NCI-H2107 (cell line): Measurements from ENCODE around the gene ZNF774.
"Not testable (repeated sequence)": the region's sequence is repeated elsewhere in the genome, so short reads cannot be mapped to it uniquely, and the experiment has no call there.

ENCODE experiments used
- DNase-seq: peaks from one replicate; lab custom pipeline; 2025; lab: John Stamatoyannopoulos, UW

ZNF774 gene

GRCh38 chr15:90347431-90348065 lies 4.5 kb upstream of the ZNF774 start:
- DNase-seq = not testable (repeated sequence)

- DNase-seq = no peak
These were observed 3.6 kb upstream of the ZNF774 start for GRCh38 chr15:90348456-90348855.

GRCh38 chr15:90349072-90349471 lies 3.0 kb upstream of the ZNF774 start:
- DNase-seq = no peak

- no peak for DNase-seq
These were observed 2.3 kb upstream of the ZNF774 start for GRCh38 chr15:90349821-90350220.

GRCh38 chr15:90351479-90352106 lies 491 bp upstream of the ZNF774 start:
- DNase-seq = no peak

GRCh38 chr15:90354986-90355385 lies 2.9 kb downstream of the ZNF774 start:
- no peak for DNase-seq

- no peak for DNase-seq
These were observed 6.3 kb downstream of the ZNF774 start for GRCh38 chr15:90358124-90359033.

- peak; percentile 27 for DNase-seq
These were observed 8.7 kb downstream of the ZNF774 start for GRCh38 chr15:90360746-90361145.

GRCh38 chr15:90362936-90363212 lies 10.8 kb downstream of the ZNF774 start:
- no peak for DNase-seq

- no peak for DNase-seq
These were observed 12.2 kb downstream of the ZNF774 start for GRCh38 chr15:90364251-90364650.

- DNase-seq = no peak
These were observed 13.5 kb downstream of the ZNF774 start for GRCh38 chr15:90365414-90366055.

- DNase-seq = no peak
These were observed 15.5 kb downstream of the ZNF774 start for GRCh38 chr15:90367576-90367975.

- DNase-seq = no peak
These were observed 23.0 kb downstream of the ZNF774 start for GRCh38 chr15:90375071-90375470.

GRCh38 chr15:90376789-90377188 lies 24.7 kb downstream of the ZNF774 start:
- DNase-seq = no peak

GRCh38 chr15:90379263-90379662 lies 27.2 kb downstream of the ZNF774 start:
- no peak for DNase-seq

GRCh38 chr15:90381515-90381914 lies 29.4 kb downstream of the ZNF774 start:
- no peak for DNase-seq

GRCh38 chr15:90382320-90382719 lies 30.2 kb downstream of the ZNF774 start:
- no peak for DNase-seq

- no peak for DNase-seq
These were observed 34.1 kb downstream of the ZNF774 start for GRCh38 chr15:90386221-90386620.

GRCh38 chr15:90387534-90388461 lies 35.7 kb downstream of the ZNF774 start, which contains the start of gene IQGAP1:
IQGAP1 (plus strand) TSS chr15:90388242; CDS start chr15:90388342, 100 bp downstream.
- DNase-seq = peak; percentile 91

- no peak for DNase-seq
These were observed 36.6 kb downstream of the ZNF774 start for GRCh38 chr15:90388462-90389380.
